Fibroblast of mammary gland (primary cell): ENCODE results near the gene CACNG3.

Experiments
- DNase-seq: peaks from one replicate; pipeline ENCODE4 v3.0.0-alpha.2; 2010; ENCODE audit warnings: low read depth
- H3K4me3 ChIP-seq: 2 replicates; pipeline ENCODE4 v1.5.1; 2011; ENCODE audit warnings: low read depth, mild to moderate bottlenecking, low read length, moderate library complexity; ENCODE audit not compliant: control insufficient read depth
- CTCF ChIP-seq: conservative IDR thresholded peaks from 2 replicates; pipeline ENCODE4 v1.5.1; 2011; ENCODE audit warnings: low read depth, low read length, inconsistent platforms; ENCODE audit not compliant: control insufficient read depth, insufficient read depth

CACNG3 gene

GRCh38 chr16:24286741-24287405, 30.7 kb downstream of the CACNG3 start:
- H3K4me3 ChIP-seq, result no peak overlapping the region
- DNase-seq, result no peak
- TF ChIP-seq CTCF, result no peak

GRCh38 chr16:24288516-24288915, 32.4 kb downstream of the CACNG3 start:
- no peak for DNase-seq
- no peak overlapping the region for H3K4me3 ChIP-seq
- no peak for TF ChIP-seq CTCF

GRCh38 chr16:24289166-24289700, 33.1 kb downstream of the CACNG3 start:
- H3K4me3 ChIP-seq, result no peak overlapping the region
- no peak for TF ChIP-seq CTCF
- DNase-seq, result no peak

GRCh38 chr16:24291932-24292331, 35.8 kb downstream of the CACNG3 start:
- no peak for TF ChIP-seq CTCF
- H3K4me3 ChIP-seq, result no peak overlapping the region
- no peak for DNase-seq

GRCh38 chr16:24294131-24294530, 38.0 kb downstream of the CACNG3 start:
- TF ChIP-seq CTCF, result no peak
- no peak for DNase-seq
- no peak overlapping the region for H3K4me3 ChIP-seq

- no peak overlapping the region for H3K4me3 ChIP-seq
- no peak for TF ChIP-seq CTCF
- DNase-seq, result no peak
Measured at GRCh38 chr16:24297375-24297774, 41.2 kb downstream of the CACNG3 start.
